HL-60 (cell line): ENCODE measurements around the gene CFAP46.

Experiments used
- DNase-seq, 2 experiments: peaks; one replicate each; pipeline ENCODE4 v3.0.0-alpha.2; 2010 to 2020; ENCODE audit warnings: low read depth in 1 of 2, low spot score in 1 of 2
- H3K27ac ChIP-seq: fragments of 250-450 bp; sonication (Bioruptor Pico); replicated peaks from 2 replicates; pipeline ENCODE4 v1.5.1; 2020; ENCODE audit warnings: mild to moderate bottlenecking, moderate library complexity
- H3K27me3 ChIP-seq: fragments of 250-450 bp; sonication (Bioruptor Pico); 2 replicates; pipeline ENCODE4 v1.5.1; 2021; ENCODE audit warnings: mild to moderate bottlenecking, moderate library complexity; ENCODE audit not compliant: insufficient read depth, poor library complexity, severe bottlenecking
- H3K4me3 ChIP-seq: replicated peaks from 2 replicates; pipeline ENCODE4 v1.5.1; 2011; ENCODE audit warnings: mild to moderate bottlenecking, control low read depth, low read length; ENCODE audit not compliant: insufficient read depth
- GABPA ChIP-seq: IDR thresholded peaks from 2 replicates; pipeline ENCODE4 v1.6.1; 2012; ENCODE audit warnings: low read depth
- POLR2AphosphoS5 ChIP-seq: IDR thresholded peaks from 2 replicates; pipeline ENCODE4 v1.6.1; 2012; ENCODE audit warnings: low read depth
- REST ChIP-seq: IDR thresholded peaks from 2 replicates; pipeline ENCODE4 v1.6.1; 2012; ENCODE audit warnings: low read depth; ENCODE audit not compliant: insufficient replicate concordance
- SPI1 ChIP-seq: IDR thresholded peaks from 2 replicates; pipeline ENCODE4 v1.6.1; 2012; ENCODE audit warnings: low read depth, mild to moderate bottlenecking, borderline replicate concordance
- TF ChIP-seq, protein P1 (sequence below): IDR thresholded peaks from one replicate; pipeline ENCODE4 v1.5.1; 2011; ENCODE audit warnings: low read length, control low read depth, inconsistent platforms; ENCODE audit not compliant: insufficient read depth

The CFAP46 gene

DNA sequence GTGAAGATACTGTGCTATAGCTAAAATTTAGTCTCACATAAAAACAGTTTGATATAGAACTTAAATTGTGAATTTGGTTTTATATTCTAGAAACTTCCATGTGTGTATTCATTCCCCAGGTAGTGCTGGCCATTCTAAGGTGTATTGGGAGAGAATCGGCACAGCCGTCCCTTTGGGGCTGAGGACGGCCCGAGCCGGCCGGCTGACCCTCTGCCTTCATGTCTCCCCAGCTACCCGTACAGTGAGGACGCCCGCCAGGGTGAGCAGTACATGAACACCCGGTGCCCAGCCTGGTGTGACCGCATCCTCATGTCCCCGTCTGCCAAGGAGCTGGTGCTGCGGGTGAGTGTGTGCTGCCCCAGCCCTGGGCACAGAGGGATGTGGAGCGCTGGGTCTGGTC is 164.9 kb downstream of the CFAP46 start:
- TF ChIP-seq POLR2AphosphoS5 (no peak), GABPA (no peak), SPI1 (no peak)

DNA sequence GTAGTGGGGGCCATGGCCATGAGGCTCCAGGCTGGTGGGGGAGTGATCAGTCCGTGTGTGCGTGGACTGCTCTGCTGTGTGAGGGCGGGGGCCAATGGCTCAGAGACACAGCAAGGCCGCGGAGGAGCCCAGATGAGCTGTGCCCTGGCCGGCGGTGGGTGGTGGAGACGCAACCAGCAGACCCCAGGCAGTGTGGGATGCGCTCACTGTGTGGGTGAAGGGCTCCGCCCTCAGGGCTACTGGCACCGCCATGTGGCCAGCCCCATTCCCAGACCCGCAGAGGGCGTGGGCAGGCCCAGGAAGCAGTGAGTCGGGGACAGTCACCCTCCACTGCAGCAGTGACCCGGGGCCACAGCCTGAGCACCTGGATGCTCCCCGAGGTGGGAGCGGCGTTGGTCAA is 165.5 kb downstream of the CFAP46 start:
- Histone ChIP-seq H3K27ac (no peak overlapping the region), H3K4me3 (no peak overlapping the region), H3K27me3 (no peaks in the 10 kb centered on the region)
- DNase-seq, result no peak
- TF ChIP-seq GABPA, result no peak
- TF ChIP-seq SPI1, result no peak
- TF ChIP-seq, protein P1, sequence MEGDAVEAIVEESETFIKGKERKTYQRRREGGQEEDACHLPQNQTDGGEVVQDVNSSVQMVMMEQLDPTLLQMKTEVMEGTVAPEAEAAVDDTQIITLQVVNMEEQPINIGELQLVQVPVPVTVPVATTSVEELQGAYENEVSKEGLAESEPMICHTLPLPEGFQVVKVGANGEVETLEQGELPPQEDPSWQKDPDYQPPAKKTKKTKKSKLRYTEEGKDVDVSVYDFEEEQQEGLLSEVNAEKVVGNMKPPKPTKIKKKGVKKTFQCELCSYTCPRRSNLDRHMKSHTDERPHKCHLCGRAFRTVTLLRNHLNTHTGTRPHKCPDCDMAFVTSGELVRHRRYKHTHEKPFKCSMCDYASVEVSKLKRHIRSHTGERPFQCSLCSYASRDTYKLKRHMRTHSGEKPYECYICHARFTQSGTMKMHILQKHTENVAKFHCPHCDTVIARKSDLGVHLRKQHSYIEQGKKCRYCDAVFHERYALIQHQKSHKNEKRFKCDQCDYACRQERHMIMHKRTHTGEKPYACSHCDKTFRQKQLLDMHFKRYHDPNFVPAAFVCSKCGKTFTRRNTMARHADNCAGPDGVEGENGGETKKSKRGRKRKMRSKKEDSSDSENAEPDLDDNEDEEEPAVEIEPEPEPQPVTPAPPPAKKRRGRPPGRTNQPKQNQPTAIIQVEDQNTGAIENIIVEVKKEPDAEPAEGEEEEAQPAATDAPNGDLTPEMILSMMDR, result no peak

More for the DNA sequence above, 164.9 kb downstream of the CFAP46 start:
- Histone ChIP-seq H3K4me3 (no peak overlapping the region), H3K27ac (no peak overlapping the region), H3K27me3 (no peaks in the 10 kb centered on the region)
- DNase-seq, result no peak

- Histone ChIP-seq H3K27me3 (no peaks in the 10 kb centered on the region), H3K4me3 (no peak overlapping the region), H3K27ac (no peak overlapping the region)
- DNase-seq, result no peak
- no peak for TF ChIP-seq REST
- TF ChIP-seq GABPA, result no peak
- no peak for TF ChIP-seq POLR2AphosphoS5
- TF ChIP-seq, protein P1, result no peak
- TF ChIP-seq SPI1, result no peak
Observed at GRCh38 chr10:132776186-132776585, 166.2 kb downstream of the CFAP46 start.

DNA sequence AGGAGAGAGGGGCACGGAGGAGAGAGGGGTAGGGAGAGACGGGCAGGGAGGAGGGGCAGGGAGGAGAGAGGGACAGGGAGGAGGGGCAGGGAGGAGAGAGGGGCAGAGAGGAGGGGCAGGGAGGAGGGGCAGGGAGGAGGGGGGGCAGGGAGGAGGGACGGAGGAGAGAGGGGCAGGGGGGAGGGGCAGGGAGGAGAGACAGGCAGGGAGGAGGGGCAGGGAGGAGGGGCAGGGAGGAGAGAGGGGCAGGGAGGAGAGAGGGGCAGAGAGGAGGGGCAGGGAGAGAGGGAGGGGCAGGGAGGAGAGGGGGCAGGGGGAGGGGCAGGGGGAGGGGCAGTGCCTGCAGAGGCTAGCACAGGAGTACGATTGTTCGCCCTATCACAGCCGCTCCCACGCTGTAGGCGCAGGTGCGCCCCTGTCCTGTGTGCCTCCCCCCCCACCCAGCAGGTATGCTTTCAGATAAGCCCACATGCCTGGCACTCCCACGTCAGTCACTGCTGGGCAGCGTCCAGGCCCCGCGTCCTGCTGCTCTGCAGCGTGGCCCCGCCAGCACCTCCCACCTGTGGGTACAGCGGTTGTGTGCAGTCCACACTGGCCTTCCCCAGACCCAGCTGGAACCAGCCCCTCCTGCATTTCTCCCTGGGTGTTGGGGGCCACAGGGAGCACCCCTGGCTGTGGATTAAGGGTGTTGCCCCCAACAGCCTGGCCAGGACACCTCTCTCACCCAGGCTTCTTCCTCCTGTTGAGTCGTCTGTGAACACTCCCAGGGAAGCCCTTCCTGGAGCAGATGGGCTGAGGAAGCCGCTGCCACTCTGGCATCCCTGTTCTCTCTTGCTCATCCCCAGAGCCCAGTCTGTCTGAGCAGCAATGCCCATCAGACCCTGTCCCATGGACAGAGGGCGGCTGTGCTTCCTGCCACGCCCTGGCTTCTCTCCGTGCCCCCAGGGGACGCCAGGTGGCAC is 167.2 kb downstream of the CFAP46 start:
- Histone ChIP-seq H3K4me3 (no peak overlapping the region), H3K27me3 (no peaks in the 10 kb centered on the region), H3K27ac (no peak overlapping the region)
- DNase-seq, result no peak
- TF ChIP-seq SPI1 (no peak), GABPA (no peak), POLR2AphosphoS5 (no peak), REST (no peak)
- TF ChIP-seq, protein P1, result no peak
